B cell (primary cell): ENCODE results near the gene RANBP10. TPM values are rescaled to one million over a fixed set of nuclear protein-coding genes. Genes with fewer than 3 reads are reported as not detected.

Experiments
- ATAC-seq: fragments of 200-7000 bp; cut with Tn5 transposase; one replicate; pipeline ENCODE4 v1.10.0; 2021; ENCODE audit warnings: low read depth, mild to moderate bottlenecking, moderate number of reproducible peaks, moderate library complexity
- CTCF ChIA-PET: fragments of 350-600 bp; sonication (Branson Sonifier 250); formaldehyde crosslinking; loops from one replicate; lab custom pipeline; 2021; ENCODE audit warnings: antibody characterized with exemption, inconsistent platforms; lab: Charles Lee
- POLR2A ChIA-PET: fragments of 350-600 bp; sonication (Branson Sonifier 250); formaldehyde crosslinking; loops from one replicate; lab custom pipeline; 2021; ENCODE audit warnings: antibody characterized with exemption; lab: Charles Lee
- DNase-seq: peaks from one replicate; pipeline ENCODE4 v3.0.0; 2013
- H2AFZ ChIP-seq: 2 replicates; pipeline ENCODE4 v1.6.1; 2012; ENCODE audit warnings: mild to moderate bottlenecking, low read depth, low read length; ENCODE audit not compliant: insufficient read depth, poor library complexity, severe bottlenecking
- H3K27ac ChIP-seq, 2 donors: 1 replicate in 1 of 2; 2 replicates in 1 of 2; pipeline ENCODE4 v1.5.1; 2012 to 2013; ENCODE audit warnings: low read length in 2 of 2, mild to moderate bottlenecking in 2 of 2, moderate library complexity in 1 of 2
- H3K27me3 ChIP-seq, 4 experiments: fragments of 200-600 bp in 1 of 4; sonication (generic) in 1 of 4; replicated peaks in 1 of 4; 1 replicate in 2 of 4; 2 replicates in 2 of 4; pipeline versions ENCODE4 v1.6.1 to v1.7.0; 2013 to 2016; ENCODE audit warnings: low read length in 3 of 4, mild to moderate bottlenecking in 2 of 4, mixed read lengths in 1 of 4, moderate library complexity in 1 of 4; ENCODE audit not compliant: insufficient read depth in 4 of 4, control insufficient read depth in 3 of 4; ENCODE audit errors: control extremely low read depth in 1 of 4
- H3K36me3 ChIP-seq, 2 experiments: replicated peaks in 1 of 2; 1 replicate in 1 of 2; 2 replicates in 1 of 2; pipeline versions ENCODE4 v1.6.1 to v1.7.1; 2013; ENCODE audit warnings: low read length in 1 of 2; ENCODE audit not compliant: insufficient read depth in 2 of 2, control insufficient read depth in 1 of 2; ENCODE audit errors: control extremely low read depth in 1 of 2, extremely low read depth in 1 of 2
- H3K4me1 ChIP-seq, 2 donors: fragments of 200-600 bp in 1 of 2; sonication (generic) in 1 of 2; 1 replicate in 1 of 2; 2 replicates in 1 of 2; pipeline versions ENCODE4 v1.5.1 to v1.6.1; 2013 to 2017; ENCODE audit warnings: low read length in 2 of 2; ENCODE audit not compliant: control insufficient read depth in 2 of 2, insufficient read depth in 2 of 2
- H3K4me2 ChIP-seq: replicated peaks from 2 replicates; pipeline ENCODE3; 2012; ENCODE audit warnings: mild to moderate bottlenecking, low read depth, low read length; ENCODE audit not compliant: poor library complexity, severe bottlenecking
- H3K4me3 ChIP-seq, 5 experiments: fragments of 200-600 bp in 1 of 5; sonication (generic) in 1 of 5; 1 replicate in 3 of 5; 2 replicates in 2 of 5; pipeline versions ENCODE4 v1.5.1 to v1.7.0; 2011 to 2016; ENCODE audit warnings: low read length in 4 of 5, mild to moderate bottlenecking in 4 of 5, low read depth in 2 of 5, control low read depth in 1 of 5, moderate library complexity in 1 of 5; ENCODE audit not compliant: insufficient read depth in 1 of 5; ENCODE audit errors: control extremely low read depth in 1 of 5, extremely low read depth in 1 of 5
- H3K79me2 ChIP-seq: fragments of 200-600 bp; sonication (generic); one replicate; pipeline ENCODE4 v1.6.0; 2016; ENCODE audit warnings: low read length; ENCODE audit not compliant: control insufficient read depth, insufficient read depth
- H3K9ac ChIP-seq: fragments of 200-600 bp; sonication (generic); 2 replicates; pipeline ENCODE4 v1.6.1; 2017; ENCODE audit warnings: mild to moderate bottlenecking, low read length, moderate library complexity
- H3K9me3 ChIP-seq, 3 donors: one replicate each; pipeline versions ENCODE4 v1.6.1 to v1.7.1; 2013; ENCODE audit warnings: low read length in 2 of 3; ENCODE audit not compliant: control insufficient read depth in 2 of 3, insufficient read depth in 1 of 3; ENCODE audit errors: control extremely low read depth in 1 of 3
- H4K20me1 ChIP-seq: 2 replicates; pipeline ENCODE4 v1.6.0; 2012; ENCODE audit warnings: mild to moderate bottlenecking, low read length; ENCODE audit not compliant: insufficient read depth, control insufficient read depth, poor library complexity, severe bottlenecking
- H3K27ac Mint-ChIP-seq: one replicate; pipeline ENCODE4 v1.8.0; 2021; ENCODE audit warnings: mixed read lengths
- H3K27me3 Mint-ChIP-seq: one replicate; pipeline ENCODE4 v1.8.0; 2021; ENCODE audit warnings: mixed read lengths
- H3K4me1 Mint-ChIP-seq: one replicate; pipeline ENCODE4 v1.8.0; 2021; ENCODE audit warnings: mixed read lengths
- H3K4me3 Mint-ChIP-seq: one replicate; pipeline ENCODE4 v1.8.0; 2021; ENCODE audit warnings: mixed read lengths
- H3K9me3 Mint-ChIP-seq: one replicate; pipeline ENCODE4 v1.8.0; 2022; ENCODE audit warnings: mixed read lengths; ENCODE audit not compliant: insufficient read depth
- CTCF ChIP-seq: fragments of 200-600 bp; IDR thresholded peaks from one replicate; pipeline ENCODE4 v1.8.0; 2022; ENCODE audit warnings: antibody characterized with exemption, mild to moderate bottlenecking
- EZH2 ChIP-seq: IDR thresholded peaks from 2 replicates; pipeline ENCODE4 v1.6.1; 2012; ENCODE audit warnings: borderline replicate concordance, low read depth, mild to moderate bottlenecking, moderate library complexity, low read length; ENCODE audit not compliant: insufficient read depth, poor library complexity, severe bottlenecking
- WGBS: methylation state at CpG from one replicate; pipeline ENCODE4 v1.1.5; 2013; ENCODE audit warnings: missing lambda C conversion rate; ENCODE audit not compliant: insufficient coverage; 5-methylcytosine and 5-hydroxymethylcytosine counted together
- intact Hi-C: fragments of 100-400 bp; cut with micrococcal nuclease; formaldehyde crosslinking; loops from one replicate; pipeline ENCODE4 v1.10.0; 2022
- polyA plus RNA-seq: library from polyadenylated mRNA; depleted of rRNA; stranded (reverse); fragments of >200 nt; gene quantifications from 2 replicates; pipeline ENCODE4 v1.2.3, GENCODE V29; 2012
- total RNA-seq, 2 donors: library from RNA; stranded (reverse); fragments of 120-200 nt in 1 of 2; gene quantifications; 1 replicate in 1 of 2; 2 replicates in 1 of 2; pipeline versions ENCODE4 v1.2.3 to v1.2.4, GENCODE V29; 2013 to 2022

RANBP10 gene
- total and polyA plus RNA-seq, 2 donors (not counting 1 experiment from before 2014, with no cell fraction given), result 29.0 to 32.2 TPM

- Histone ChIP-seq H3K27ac (no peak overlapping the region), H3K4me1 (peaks cover 56 to 60% of the 10 kb centered on the region in 2 donors), H2AFZ (no peak overlapping the region), H3K79me2 (peaks cover 97% of the 10 kb centered on the region), H3K9me3 (no peaks in the 10 kb centered on the region), H3K4me2 (peak overlapping the region; percentile 72), H3K27me3 (no peaks in the 10 kb centered on the region), H3K9ac (peak overlapping the region; percentile 32), H3K4me3 (no peak overlapping the region), H4K20me1 (peaks cover 56% of the 10 kb centered on the region), H3K36me3 (peaks cover 4 to 31% of the 10 kb centered on the region in 2 experiments)
- no peaks in the 10 kb centered on the region for H3K9me3 Mint-ChIP-seq
- no peaks in the 10 kb centered on the region for H3K27me3 Mint-ChIP-seq
- TF ChIP-seq EZH2 (no peak), CTCF (no peak)
- H3K4me3 Mint-ChIP-seq, result peak overlapping the region; percentile 79
- CTCF ChIA-PET, result interaction anchor here (0.7 to 3.0 kb wide), 6 partner anchors 15 to 463 kb away, joined by 3 to 24 read pairs (median 3); partner anchors contain the start of gene CARMIL2
- ATAC-seq (no peak), DNase-seq (no peak)
- H3K4me1 Mint-ChIP-seq, result peaks cover 75% of the 10 kb centered on the region
- 80% methylated on average over 1 of the region's 1 CpG for WGBS
- peak overlapping the region; percentile 68 for H3K27ac Mint-ChIP-seq
- intact Hi-C loops, result loop anchor here (10.0 kb wide), 2 partner anchors 276 to 316 kb away; partner anchors contain the start of genes AGRP, ATP6V0D1 and RIPOR1
- POLR2A ChIA-PET, result interaction anchor here (0.6 to 0.7 kb wide), 4 partner anchors 32 to 351 kb away, joined by 3 to 5 read pairs (median 4); partner anchors contain the start of gene RIPOR1
These were observed 5.1 kb downstream of the RANBP10 start for GRCh38 chr16:67801241-67801640.

GRCh38 chr16:67800338-67800926 is 5.9 kb downstream of the RANBP10 start:
- 96% methylated on average over 7 of the region's 7 CpGs for WGBS
- Histone ChIP-seq H3K79me2 (peaks cover 95% of the 10 kb centered on the region), H3K4me2 (peak overlapping the region; percentile 72)

More at GRCh38 chr16:67800338-67800926, 5.9 kb downstream of the RANBP10 start:
- no peak overlapping the region for H3K27ac ChIP-seq
- H3K4me3 ChIP-seq, result no peak overlapping the region
- H3K4me1 Mint-ChIP-seq, result peaks cover 70% of the 10 kb centered on the region
- ChIA-PET POLR2A (interaction anchor here (0.6 kb wide), 1 partner anchor 432 kb away, joined by 5 read pairs; no protein-coding TSS in a partner anchor), CTCF (interaction anchor here (0.7 to 3.0 kb wide), 4 partner anchors 16 to 286 kb away, joined by 3 to 24 read pairs (median 4); no protein-coding TSS in a partner anchor)
- H3K27ac Mint-ChIP-seq, result peak overlapping the region; percentile 50
- no peak overlapping the region for H3K4me3 Mint-ChIP-seq
- no peak for ATAC-seq
- H3K9ac ChIP-seq, result no peak overlapping the region
- no peaks in the 10 kb centered on the region for H3K9me3 ChIP-seq
- peaks cover 52 to 53% of the 10 kb centered on the region in 2 donors for H3K4me1 ChIP-seq
- peaks cover 56% of the 10 kb centered on the region for H4K20me1 ChIP-seq
- H3K27me3 Mint-ChIP-seq, result no peaks in the 10 kb centered on the region
- peaks cover 4 to 31% of the 10 kb centered on the region in 2 experiments for H3K36me3 ChIP-seq
- H2AFZ ChIP-seq, result no peak overlapping the region
- no peaks in the 10 kb centered on the region for H3K27me3 ChIP-seq
- peak; percentile 20 for DNase-seq
- intact Hi-C loops, result loop anchor here (10.0 kb wide), 2 partner anchors 276 to 316 kb away; partner anchors contain the start of genes AGRP, ATP6V0D1 and RIPOR1
- no peaks in the 10 kb centered on the region for H3K9me3 Mint-ChIP-seq
- TF ChIP-seq CTCF (no peak), EZH2 (no peak)
